MG63 (cell line): ENCODE data around the gene IRF2. TPM values are rescaled to one million over a fixed set of nuclear protein-coding genes. Genes with fewer than 3 reads are reported as not detected.
A peak's percentile ranks its signal among the peaks of the same experiment; 100 is the strongest.
"Not testable (repeated sequence)": the region's sequence is repeated elsewhere in the genome, so short reads cannot be mapped to it uniquely, and the experiment has no call there.

Experiments
- DNase-seq: peaks from one replicate; pipeline ENCODE4 v3.0.0-alpha.2; 2020
- H3K27me3 ChIP-seq: fragments of 250-450 bp; sonication (Bioruptor Pico); 2 replicates; pipeline ENCODE4 v1.5.1; 2020; ENCODE audit warnings: mild to moderate bottlenecking, moderate library complexity
- H3K36me3 ChIP-seq: fragments of 250-450 bp; sonication (Bioruptor Pico); 2 replicates; pipeline ENCODE4 v1.5.1; 2020; ENCODE audit warnings: mild to moderate bottlenecking, moderate library complexity
- H3K4me3 ChIP-seq: fragments of 250-450 bp; sonication (Bioruptor Pico); 2 replicates; pipeline ENCODE4 v1.5.1; 2020; ENCODE audit warnings: mild to moderate bottlenecking, moderate library complexity
- H3K9me3 ChIP-seq: fragments of 250-450 bp; sonication (Bioruptor Pico); 2 replicates; pipeline ENCODE4 v1.5.1; 2020; ENCODE audit warnings: mild to moderate bottlenecking, moderate library complexity
- total RNA-seq: library from RNA; depleted of rRNA; stranded (reverse); fragments of >200 nt; shearing (Covaris generic); gene quantifications from 2 replicates; pipeline ENCODE4 v1.2.3, GENCODE V29; 2014; ENCODE audit warnings: low replicate concordance

The IRF2 gene
- total RNA-seq, 1 experiment from 2014 or later = 13.9 TPM

DNA sequence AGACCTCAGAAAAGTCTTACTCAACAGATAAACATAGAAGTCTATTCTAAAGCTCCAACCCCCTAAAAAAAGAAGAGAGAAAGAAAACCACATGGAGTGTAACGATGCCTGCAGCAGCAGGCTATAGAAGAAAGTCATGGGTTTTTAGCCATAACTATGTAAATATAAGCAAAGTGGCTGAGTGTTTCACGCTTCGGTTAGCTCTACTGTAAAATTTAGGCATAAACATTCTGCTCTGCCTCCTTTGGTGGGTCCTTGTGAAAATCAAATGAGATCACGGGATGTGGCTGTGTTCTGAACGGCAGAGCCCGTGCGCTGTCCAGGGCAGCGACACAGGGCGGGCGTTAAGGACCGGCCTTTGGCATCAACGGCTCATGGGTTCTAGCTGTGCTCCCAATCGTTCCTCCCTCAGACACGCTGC, 78.4 kb downstream of the IRF2 start:
- Histone ChIP-seq H3K27me3 (no peaks in the 10 kb centered on the region), H3K9me3 (no peaks in the 10 kb centered on the region), H3K36me3 (peaks cover 2% of the 10 kb centered on the region; the same call in 1 of the 2 replicates), H3K4me3 (no peak overlapping the region)
- no peak for DNase-seq

GRCh38 chr4:184395451-184395917, 78.9 kb downstream of the IRF2 start:
- DNase-seq = no peak
- no peak overlapping the region for H3K4me3 ChIP-seq
- peaks cover 2% of the 10 kb centered on the region; the same call in 1 of the 2 replicates for H3K36me3 ChIP-seq
- no peaks in the 10 kb centered on the region for H3K9me3 ChIP-seq
- no peaks in the 10 kb centered on the region for H3K27me3 ChIP-seq

DNA sequence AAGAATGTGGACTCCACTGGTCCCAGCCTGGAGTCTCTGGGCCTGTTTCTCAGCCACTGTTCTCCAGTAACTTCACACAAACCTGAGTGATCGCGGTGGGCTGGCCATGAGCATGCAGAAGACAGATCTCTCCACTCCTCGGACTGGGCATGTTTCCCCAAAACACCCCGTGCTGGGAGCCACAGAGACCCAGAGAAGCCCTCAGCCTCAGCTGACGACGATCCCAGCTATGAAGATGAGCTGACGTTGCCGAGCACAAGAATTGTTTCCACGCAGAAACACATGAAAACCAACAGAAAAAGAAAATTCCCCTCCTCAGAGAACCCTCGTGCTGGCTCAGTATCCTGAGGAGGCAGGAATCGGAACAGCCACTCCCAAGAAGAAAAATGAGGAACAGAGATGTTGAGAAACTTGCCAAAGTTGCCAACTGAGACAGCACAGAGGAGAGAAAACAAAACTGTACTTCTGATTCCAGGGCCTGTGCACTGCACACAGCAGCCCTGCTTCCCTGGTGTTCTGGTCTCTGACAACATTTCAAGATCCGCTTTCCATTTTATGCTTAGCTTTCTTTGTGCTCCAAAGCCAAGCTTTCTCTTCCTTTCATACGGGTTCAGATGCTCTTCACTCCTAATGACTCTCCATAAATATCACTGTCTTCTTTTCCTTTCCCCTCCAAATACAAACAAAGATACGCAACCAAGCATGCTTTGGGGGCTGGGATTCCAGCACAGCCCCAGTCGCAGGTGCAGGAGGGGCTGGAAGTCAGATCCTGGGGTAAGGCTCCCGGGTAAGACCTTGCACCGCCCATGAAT, 81.4 kb downstream of the IRF2 start:
- Histone ChIP-seq H3K36me3 (no peaks in the 10 kb centered on the region), H3K9me3 (no peaks in the 10 kb centered on the region), H3K27me3 (no peaks in the 10 kb centered on the region), H3K4me3 (no peak overlapping the region)
- DNase-seq = no peak

- no peak for DNase-seq
- no peaks in the 10 kb centered on the region for H3K9me3 ChIP-seq
- no peak overlapping the region for H3K4me3 ChIP-seq
- no peaks in the 10 kb centered on the region for H3K27me3 ChIP-seq
- no peaks in the 10 kb centered on the region for H3K36me3 ChIP-seq
Measured at GRCh38 chr4:184392316-184392715, 82.0 kb downstream of the IRF2 start.

- no peak for DNase-seq
- H3K4me3 ChIP-seq = no peak overlapping the region
Measured at GRCh38 chr4:184389978-184390900, 84.1 kb downstream of the IRF2 start.

DNA sequence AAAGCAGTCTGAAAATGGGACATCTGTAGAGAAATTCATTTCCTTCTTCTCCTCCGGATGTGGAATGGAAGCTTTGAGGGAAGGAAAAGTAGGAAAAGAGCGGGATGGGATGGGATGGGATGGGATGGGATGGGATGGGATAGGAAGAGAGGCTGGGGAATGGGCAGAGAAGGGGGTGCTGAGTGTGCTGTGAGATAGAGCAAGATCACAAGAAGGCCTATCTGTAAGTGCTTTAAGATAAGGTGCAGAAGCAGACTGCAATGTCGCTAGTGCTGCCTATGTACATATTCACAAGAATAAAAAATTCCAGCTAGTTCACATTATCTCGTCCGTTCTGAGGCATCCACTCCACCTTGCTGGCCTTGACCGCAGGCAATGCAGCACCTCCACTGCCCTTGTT, 86.2 kb downstream of the IRF2 start:
- Histone ChIP-seq H3K36me3 (no peaks in the 10 kb centered on the region), H3K4me3 (no peak overlapping the region), H3K9me3 (no peaks in the 10 kb centered on the region), H3K27me3 (no peaks in the 10 kb centered on the region)
- no peak for DNase-seq

More at GRCh38 chr4:184389978-184390900, 84.1 kb downstream of the IRF2 start:
- no peaks in the 10 kb centered on the region for H3K27me3 ChIP-seq
- no peaks in the 10 kb centered on the region for H3K36me3 ChIP-seq
- H3K9me3 ChIP-seq = no peaks in the 10 kb centered on the region

- no peaks in the 10 kb centered on the region for H3K27me3 ChIP-seq
- DNase-seq = no peak
- H3K4me3 ChIP-seq = no peak overlapping the region
- no peaks in the 10 kb centered on the region for H3K36me3 ChIP-seq
- H3K9me3 ChIP-seq = no peaks in the 10 kb centered on the region
Measured at GRCh38 chr4:184387351-184387750, 87.0 kb downstream of the IRF2 start.

- H3K9me3 ChIP-seq = no peaks in the 10 kb centered on the region
- H3K27me3 ChIP-seq = no peaks in the 10 kb centered on the region
- H3K4me3 ChIP-seq = no peak overlapping the region
- H3K36me3 ChIP-seq = no peaks in the 10 kb centered on the region
- no peak for DNase-seq
Measured at GRCh38 chr4:184386271-184386781, 88.0 kb downstream of the IRF2 start.

- DNase-seq = no peak
- Histone ChIP-seq H3K27me3 (no peaks in the 10 kb centered on the region), H3K36me3 (no peaks in the 10 kb centered on the region), H3K4me3 (no peak overlapping the region), H3K9me3 (no peaks in the 10 kb centered on the region)
Measured at GRCh38 chr4:184385705-184386141, 88.6 kb downstream of the IRF2 start.

DNA sequence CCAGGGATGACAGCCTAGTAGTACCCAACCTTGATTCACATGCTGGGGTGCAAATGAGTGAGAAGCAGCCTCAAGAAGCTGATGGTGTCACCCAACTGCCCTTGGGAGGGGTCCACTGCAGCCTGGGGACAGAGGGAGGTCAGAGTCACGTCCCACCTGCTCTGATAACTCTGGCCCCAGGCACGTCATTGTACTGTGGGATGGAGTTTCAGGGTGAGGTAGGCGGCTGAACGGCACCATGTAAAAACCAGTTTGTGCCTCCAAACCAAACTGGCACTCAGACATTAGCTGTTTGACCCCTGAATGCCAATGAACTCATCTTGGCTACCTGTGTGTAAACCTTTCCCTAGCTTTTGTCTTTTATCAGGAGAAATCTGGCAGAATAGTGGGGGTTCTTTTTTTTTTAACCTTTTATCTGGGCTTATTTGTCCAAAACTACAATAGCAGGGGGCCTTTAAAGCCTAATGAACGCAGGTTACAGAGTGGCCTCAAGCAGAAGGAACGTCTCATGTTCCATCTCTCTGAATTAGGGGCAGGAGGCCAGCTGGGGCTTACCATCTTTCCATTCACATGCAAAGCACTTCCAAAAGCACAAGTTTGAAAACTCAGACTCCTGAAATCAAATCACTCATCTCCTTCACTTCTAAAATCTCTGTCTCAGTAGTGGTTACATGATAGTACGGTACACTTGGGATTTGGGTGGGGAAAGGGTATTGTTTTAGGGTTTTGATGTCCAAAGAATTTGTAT, 89.4 kb downstream of the IRF2 start:
- DNase-seq = no peak
- Histone ChIP-seq H3K9me3 (no peaks in the 10 kb centered on the region), H3K36me3 (no peaks in the 10 kb centered on the region), H3K27me3 (no peaks in the 10 kb centered on the region), H3K4me3 (no peak overlapping the region)

DNA sequence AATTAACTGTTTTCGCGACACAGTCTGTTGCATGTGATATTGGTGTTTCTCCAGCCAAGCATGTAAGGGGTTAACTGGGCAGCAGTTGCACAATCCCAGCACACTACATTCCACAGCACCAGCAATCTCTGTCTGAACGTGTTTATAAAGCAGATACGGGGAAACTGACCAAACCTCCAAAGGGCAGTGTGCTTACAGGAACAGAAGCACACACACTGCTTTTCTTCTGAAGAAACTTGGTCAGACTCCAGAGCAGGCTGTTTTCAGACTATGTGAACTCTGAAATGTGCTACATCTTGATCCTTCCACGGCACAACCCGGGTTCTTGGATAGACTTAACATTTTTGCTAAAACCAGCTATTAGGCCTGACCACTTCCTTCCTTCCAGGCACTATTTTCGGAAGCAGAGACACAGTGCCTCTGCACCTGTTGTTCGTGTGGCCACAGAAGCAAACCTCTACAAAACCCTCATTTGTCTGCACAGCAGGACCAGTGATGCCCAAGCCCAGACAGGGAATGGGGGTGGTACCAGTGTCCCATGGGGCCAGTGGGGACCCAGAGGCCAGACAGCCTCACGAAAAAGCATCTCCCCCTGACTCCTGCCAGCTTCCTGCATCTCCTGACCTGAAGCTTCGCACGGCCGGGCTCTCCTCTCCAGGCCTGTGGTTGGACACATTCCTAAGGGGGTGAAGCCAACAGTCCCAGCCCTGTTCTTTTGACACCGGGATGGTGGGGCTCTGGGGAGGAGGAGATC, 90.1 kb downstream of the IRF2 start:
- H3K4me3 ChIP-seq = peak overlapping the region; percentile 35
- no peaks in the 10 kb centered on the region for H3K27me3 ChIP-seq
- DNase-seq = peak; percentile 7
- H3K9me3 ChIP-seq = no peaks in the 10 kb centered on the region
- H3K36me3 ChIP-seq = no peaks in the 10 kb centered on the region

DNA sequence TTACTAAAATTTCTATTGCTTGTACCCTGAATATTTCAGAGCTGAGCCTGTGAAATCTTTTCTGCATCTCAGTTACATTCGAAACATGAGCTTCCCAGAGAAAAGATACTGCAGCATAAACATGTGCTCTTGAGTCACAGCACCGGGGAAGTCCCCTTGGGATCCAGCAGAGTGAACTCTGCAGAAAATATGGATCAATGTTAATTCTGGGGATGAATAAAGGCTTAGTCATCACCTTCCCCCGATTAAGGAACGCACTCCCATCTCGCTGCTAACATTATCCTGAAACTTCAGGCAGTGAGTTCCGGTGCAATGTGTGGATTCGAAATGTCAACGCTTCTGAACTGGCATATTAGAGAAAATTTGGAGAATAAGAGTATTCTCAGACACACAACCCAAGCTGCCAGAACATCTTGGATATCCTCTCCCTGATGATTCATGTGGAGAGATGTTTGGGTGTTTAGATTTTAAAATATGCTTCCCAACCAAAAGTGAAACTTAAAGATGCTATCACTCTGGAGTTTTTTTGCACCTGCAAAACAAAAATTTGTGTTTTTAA, 90.8 kb downstream of the IRF2 start:
- no peaks in the 10 kb centered on the region for H3K27me3 ChIP-seq
- H3K4me3 ChIP-seq = peak overlapping the region; percentile 35
- H3K9me3 ChIP-seq = no peaks in the 10 kb centered on the region
- no peaks in the 10 kb centered on the region for H3K36me3 ChIP-seq
- peak; percentile 78 for DNase-seq

DNA sequence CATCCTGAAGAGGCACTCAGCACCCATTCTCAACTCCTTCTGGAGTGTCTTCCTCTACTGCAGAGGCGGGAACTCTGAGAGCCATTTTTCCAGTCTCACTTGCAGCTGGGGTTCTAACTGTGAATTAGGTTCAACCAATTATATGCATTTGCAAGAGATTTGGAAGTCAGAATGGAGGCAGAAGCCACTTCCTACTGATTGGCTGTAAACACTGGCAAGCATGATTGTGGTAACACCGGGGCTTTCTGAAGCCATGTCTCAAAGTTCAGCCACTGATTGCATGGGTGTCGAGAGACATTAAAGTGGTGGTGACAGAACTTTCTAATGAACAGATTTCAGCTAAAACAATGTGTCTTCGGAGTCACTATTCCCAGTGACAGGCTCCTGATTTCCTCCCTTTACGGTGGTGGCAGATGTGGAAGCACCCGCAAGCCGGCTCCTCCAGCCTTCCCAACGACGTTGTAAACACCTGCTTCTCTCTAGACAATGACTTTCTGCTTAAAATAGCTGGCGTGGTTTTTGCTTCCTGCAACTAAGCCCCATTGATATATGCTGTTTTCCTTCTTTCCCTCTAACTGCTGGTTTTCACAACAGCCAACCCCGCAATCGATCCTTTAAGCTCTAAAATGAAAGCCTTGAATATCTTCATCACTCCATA, 92.0 kb downstream of the IRF2 start:
- Histone ChIP-seq H3K9me3 (no peaks in the 10 kb centered on the region), H3K36me3 (no peaks in the 10 kb centered on the region), H3K4me3 (no peak overlapping the region), H3K27me3 (no peaks in the 10 kb centered on the region)
- no peak for DNase-seq

DNA sequence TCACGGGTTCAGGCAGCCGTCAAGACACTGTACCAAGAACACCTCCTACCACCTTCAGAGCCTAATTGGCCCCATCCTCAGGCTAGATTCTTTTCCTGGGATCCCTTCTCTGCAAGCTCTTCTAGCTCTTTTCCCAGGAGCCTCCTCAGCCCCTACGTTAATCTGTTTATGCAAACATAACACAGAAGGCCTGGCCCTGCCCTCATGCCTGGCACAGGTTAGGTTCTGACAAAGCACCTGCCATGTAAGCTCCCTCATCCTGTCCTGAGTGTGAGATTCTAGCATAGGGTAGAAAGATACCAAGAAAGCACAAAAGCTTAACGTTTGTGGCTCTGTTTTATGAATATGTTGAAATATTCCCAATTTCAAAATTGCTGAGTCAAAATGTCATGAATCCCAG, 93.6 kb downstream of the IRF2 start:
- no peak for DNase-seq
- H3K9me3 ChIP-seq = no peaks in the 10 kb centered on the region
- no peaks in the 10 kb centered on the region for H3K36me3 ChIP-seq
- no peak overlapping the region for H3K4me3 ChIP-seq
- H3K27me3 ChIP-seq = no peaks in the 10 kb centered on the region

GRCh38 chr4:184380214-184380613, 94.1 kb downstream of the IRF2 start:
- not testable (repeated sequence) for DNase-seq, H3K27me3 ChIP-seq, H3K36me3 ChIP-seq, H3K4me3 ChIP-seq, H3K9me3 ChIP-seq
